Activated naive CD4-positive, alpha-beta T cell treated with anti-CD3 and anti-CD28 coated beads, Interleukin-2, amount 50 U/mL, for 24 hours (primary cell): ENCODE results near the gene IL17RB.

Experiments
- H3K27ac Mint-ChIP-seq: one replicate; pipeline ENCODE4 v1.8.0; 2021; ENCODE audit warnings: mild to moderate bottlenecking, mixed read lengths
- H3K27me3 Mint-ChIP-seq: one replicate; pipeline ENCODE4 v1.8.0; 2021; ENCODE audit warnings: mixed read lengths
- H3K36me3 Mint-ChIP-seq: one replicate; pipeline ENCODE4 v1.8.0; 2021; ENCODE audit warnings: mixed read lengths
- H3K4me1 Mint-ChIP-seq: one replicate; pipeline ENCODE4 v1.8.0; 2021; ENCODE audit warnings: mixed read lengths
- H3K4me3 Mint-ChIP-seq: one replicate; pipeline ENCODE4 v1.8.0; 2021; ENCODE audit warnings: mild to moderate bottlenecking, mixed read lengths
- H3K9me3 Mint-ChIP-seq: one replicate; pipeline ENCODE4 v1.8.0; 2021; ENCODE audit warnings: mixed read lengths

Gene IL17RB

DNA sequence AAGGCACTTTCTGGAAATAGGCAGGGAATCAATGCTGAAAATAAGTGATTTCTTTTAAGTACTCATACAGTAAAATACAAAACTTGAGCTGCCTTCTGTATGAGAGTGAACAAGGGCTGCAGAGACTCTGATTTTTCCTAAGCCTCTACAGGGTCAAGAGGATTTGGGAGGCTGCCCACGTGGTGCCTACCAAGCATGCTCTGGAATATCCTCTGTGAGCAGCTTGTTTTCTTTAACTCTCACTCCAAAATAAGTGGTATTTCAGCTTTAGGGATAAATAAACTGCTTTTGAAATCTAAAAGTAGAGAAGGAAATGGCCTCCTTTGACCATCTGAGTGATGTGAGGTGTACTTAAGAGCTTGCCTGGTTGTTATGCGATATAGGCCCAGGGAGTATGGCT is 53.4 kb downstream of the IL17RB start:
- Mint-ChIP-seq H3K36me3 (no peaks in the 10 kb centered on the region), H3K9me3 (no peaks in the 10 kb centered on the region), H3K4me3 (no peak overlapping the region), H3K4me1 (no peaks in the 10 kb centered on the region), H3K27me3 (peaks cover 22% of the 10 kb centered on the region), H3K27ac (no peak overlapping the region)

DNA sequence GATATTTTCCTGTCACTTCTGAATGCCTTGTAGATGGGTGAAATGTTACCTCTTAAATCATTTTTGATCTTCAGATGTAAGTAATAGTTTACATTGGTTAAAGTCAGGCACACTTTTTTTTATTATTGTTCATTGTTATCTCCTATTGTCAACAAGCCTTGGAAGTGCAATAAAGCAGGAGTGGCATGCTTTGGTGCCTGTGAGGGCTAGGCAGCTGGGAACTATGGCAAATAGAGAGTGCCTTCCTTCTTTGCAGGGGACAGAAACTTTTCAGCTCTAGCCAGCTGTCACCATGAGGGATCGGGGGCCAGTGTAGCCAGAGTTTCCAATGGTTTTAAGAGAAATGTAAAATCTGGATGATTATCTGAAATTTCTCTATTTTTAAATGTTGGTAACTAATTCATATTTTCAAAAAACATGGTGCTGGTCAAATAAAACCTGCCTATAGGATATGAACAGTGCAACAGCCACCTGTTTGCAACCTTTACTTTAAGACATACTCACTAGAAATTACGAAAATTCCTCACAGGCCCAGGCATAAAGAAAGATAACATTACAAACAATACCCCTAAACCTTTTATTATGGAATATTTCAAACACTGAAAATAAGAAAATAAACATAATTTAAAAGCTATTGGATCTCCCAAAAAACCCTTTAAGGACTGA is 54.4 kb downstream of the IL17RB start:
- Mint-ChIP-seq H3K4me3 (no peak overlapping the region), H3K9me3 (no peaks in the 10 kb centered on the region), H3K27ac (no peak overlapping the region), H3K4me1 (no peaks in the 10 kb centered on the region), H3K36me3 (no peaks in the 10 kb centered on the region), H3K27me3 (peaks cover 26% of the 10 kb centered on the region)

DNA sequence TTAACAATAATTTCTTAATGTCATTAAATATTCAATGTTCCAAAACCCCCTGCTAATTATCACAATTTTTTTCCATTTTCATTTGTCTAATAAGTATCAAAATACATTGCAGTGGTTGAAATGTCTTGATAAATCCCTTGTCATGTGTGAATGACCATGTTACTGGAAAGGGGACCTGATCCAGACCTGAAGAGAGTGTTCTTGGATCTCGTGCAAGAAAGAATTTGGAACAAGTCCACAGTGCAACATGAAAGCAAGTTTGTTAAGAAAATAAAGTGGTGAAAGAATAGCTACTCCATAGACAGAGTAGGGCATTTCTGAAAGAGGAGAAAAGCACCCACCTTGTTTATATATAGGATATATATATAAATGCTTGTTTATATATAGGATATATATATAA is 55.7 kb downstream of the IL17RB start:
- no peak overlapping the region for H3K27ac Mint-ChIP-seq
- H3K4me3 Mint-ChIP-seq: no peak overlapping the region
- peaks cover 4% of the 10 kb centered on the region for H3K36me3 Mint-ChIP-seq
- peaks cover 32% of the 10 kb centered on the region for H3K27me3 Mint-ChIP-seq
- H3K9me3 Mint-ChIP-seq: no peaks in the 10 kb centered on the region
- H3K4me1 Mint-ChIP-seq: no peaks in the 10 kb centered on the region

DNA sequence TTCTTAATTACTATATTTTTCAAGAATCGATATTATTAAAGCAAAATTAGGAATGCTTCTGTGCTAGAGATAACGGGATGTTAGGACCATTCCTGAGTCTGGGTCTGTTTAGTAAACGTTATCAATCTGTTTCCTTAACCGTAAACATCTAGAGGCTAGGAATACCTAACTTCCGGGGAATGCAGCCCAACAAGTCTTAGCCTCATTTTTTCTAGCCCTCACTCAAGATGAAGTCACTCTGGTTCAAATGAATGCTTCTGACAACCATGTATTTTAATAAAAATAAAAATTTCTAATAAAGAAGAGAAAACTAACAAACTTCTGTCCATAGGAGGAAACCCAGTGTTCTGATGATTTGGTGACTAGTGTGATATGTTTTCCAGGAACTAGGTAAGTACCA is 56.3 kb downstream of the IL17RB start:
- H3K4me3 Mint-ChIP-seq: no peak overlapping the region
- peaks cover 4% of the 10 kb centered on the region for H3K36me3 Mint-ChIP-seq
- H3K27me3 Mint-ChIP-seq: peaks cover 32% of the 10 kb centered on the region
- H3K4me1 Mint-ChIP-seq: no peaks in the 10 kb centered on the region
- H3K27ac Mint-ChIP-seq: no peak overlapping the region
- H3K9me3 Mint-ChIP-seq: no peaks in the 10 kb centered on the region

DNA sequence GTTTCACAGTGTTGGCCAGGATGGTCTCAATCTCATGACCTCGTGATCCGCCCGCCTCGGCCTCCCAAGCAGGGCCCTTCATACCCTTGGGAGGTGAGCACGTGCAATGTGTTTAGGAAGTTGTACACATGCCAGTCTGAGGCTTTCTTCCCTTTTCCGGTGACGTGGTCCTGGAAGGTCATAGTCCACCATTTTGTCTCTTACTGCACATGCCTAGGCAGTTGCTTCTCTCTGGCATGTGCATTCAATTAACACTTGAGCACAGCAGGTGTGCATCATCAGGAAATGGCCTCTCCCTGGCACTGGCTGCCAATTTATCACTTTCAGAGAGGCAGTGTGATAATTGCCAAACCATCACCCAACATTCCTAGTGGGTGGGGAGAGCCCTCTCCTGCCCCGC is 67.0 kb downstream of the IL17RB start:
- peaks cover 3% of the 10 kb centered on the region for H3K9me3 Mint-ChIP-seq
- H3K36me3 Mint-ChIP-seq: no peaks in the 10 kb centered on the region
- H3K4me1 Mint-ChIP-seq: no peaks in the 10 kb centered on the region
- H3K27me3 Mint-ChIP-seq: peaks cover 36% of the 10 kb centered on the region
- no peak overlapping the region for H3K4me3 Mint-ChIP-seq
- no peak overlapping the region for H3K27ac Mint-ChIP-seq
